Measurements from ENCODE around the gene POP4.

GRCh38 chr19:29614046-29614445 lies 8.0 kb downstream of the POP4 start:
- TF ChIP-seq CTCF (IDR thresholded peaks at IDR 0.05; ENCODE audit: insufficient read depth, low read depth, low read length) (no peak), EZH2 (IDR thresholded peaks at IDR 0.05; ENCODE audit: insufficient read depth, low read length) (no peak)
